CD14-positive monocyte (primary cell): ENCODE data around the gene ENOPH1. TPM values are rescaled to one million over a fixed set of nuclear protein-coding genes. Genes with fewer than 3 reads are reported as not detected.

ENCODE experiments used
- DNase-seq, 3 donors: peaks; one replicate each; pipeline ENCODE4 v3.0.0-alpha.2; 2011 to 2022
- H2AFZ ChIP-seq: 2 replicates; pipeline ENCODE4 v1.6.0; 2012; ENCODE audit warnings: mild to moderate bottlenecking, low read depth, low read length, inconsistent platforms; ENCODE audit not compliant: insufficient read depth, poor library complexity, severe bottlenecking
- H3K27ac ChIP-seq, 2 donors: 1 replicate in 1 of 2; 2 replicates in 1 of 2; pipeline ENCODE4 v1.5.1; 2012 to 2013; ENCODE audit warnings: low read length in 2 of 2, control low read depth in 1 of 2, inconsistent platforms in 1 of 2, low read depth in 1 of 2, mild to moderate bottlenecking in 1 of 2
- H3K27me3 ChIP-seq, 2 donors: one replicate each; pipeline versions ENCODE4 v1.6.0 to v1.6.1; 2011 to 2013; ENCODE audit warnings: low read length in 2 of 2; ENCODE audit not compliant: control insufficient read depth in 2 of 2, insufficient read depth in 2 of 2
- H3K36me3 ChIP-seq, 2 donors: replicated peaks in 1 of 2; 1 replicate in 1 of 2; 2 replicates in 1 of 2; pipeline versions ENCODE4 v1.5.1 to v1.6.1; 2012 to 2013; ENCODE audit warnings: low read length in 2 of 2, control low read depth in 1 of 2, inconsistent platforms in 1 of 2, mild to moderate bottlenecking in 1 of 2; ENCODE audit not compliant: insufficient read depth in 2 of 2, control insufficient read depth in 1 of 2
- H3K4me1 ChIP-seq, 2 donors: 1 replicate in 1 of 2; 2 replicates in 1 of 2; pipeline versions ENCODE4 v1.5.1 to v1.6.1; 2012 to 2013; ENCODE audit warnings: low read length in 2 of 2, control low read depth in 1 of 2, inconsistent platforms in 1 of 2, mild to moderate bottlenecking in 1 of 2, moderate library complexity in 1 of 2; ENCODE audit not compliant: insufficient read depth in 2 of 2, control insufficient read depth in 1 of 2
- H3K4me2 ChIP-seq: replicated peaks from 2 replicates; pipeline ENCODE3; 2012; ENCODE audit warnings: low read length, moderate library complexity, mild to moderate bottlenecking; ENCODE audit not compliant: poor library complexity, severe bottlenecking; ENCODE audit errors: extremely low read depth
- H3K4me3 ChIP-seq, 3 experiments: fragments of 200-600 bp in 1 of 3; sonication (generic) in 1 of 3; replicated peaks in 1 of 3; 1 replicate in 2 of 3; 2 replicates in 1 of 3; pipeline ENCODE4 v1.5.1; 2011 to 2013; ENCODE audit warnings: low read length in 3 of 3, mild to moderate bottlenecking in 3 of 3, control low read depth in 2 of 3, low read depth in 2 of 3, inconsistent platforms in 1 of 3, moderate library complexity in 1 of 3
- H3K79me2 ChIP-seq: 2 replicates; pipeline ENCODE4 v1.6.0; 2012; ENCODE audit warnings: mild to moderate bottlenecking, control low read depth, inconsistent platforms, low read length, moderate library complexity; ENCODE audit not compliant: insufficient read depth
- H3K9ac ChIP-seq: 2 replicates; pipeline ENCODE4 v1.6.0; 2017; ENCODE audit warnings: low read length, mild to moderate bottlenecking; ENCODE audit not compliant: insufficient read depth, poor library complexity, severe bottlenecking
- H3K9me3 ChIP-seq, 2 donors: replicated peaks in 1 of 2; 1 replicate in 1 of 2; 2 replicates in 1 of 2; pipeline versions ENCODE4 v1.5.1 to v1.6.1; 2012 to 2013; ENCODE audit warnings: low read length in 2 of 2, control low read depth in 1 of 2; ENCODE audit not compliant: control insufficient read depth in 1 of 2, insufficient read depth in 1 of 2
- H4K20me1 ChIP-seq: 2 replicates; pipeline ENCODE4 v1.6.0; 2012; ENCODE audit warnings: mild to moderate bottlenecking, low read length, control low read depth, moderate library complexity; ENCODE audit not compliant: insufficient read depth
- H3K27ac Mint-ChIP-seq, 7 donors: one replicate each; pipeline ENCODE4 v1.8.0; 2020; ENCODE audit warnings: mild to moderate bottlenecking in 7 of 7, mixed read lengths in 7 of 7, moderate library complexity in 6 of 7, inconsistent platforms in 2 of 7
- H3K27me3 Mint-ChIP-seq, 3 donors: one replicate each; pipeline ENCODE4 v1.8.0; 2021 to 2022; ENCODE audit warnings: low read depth in 3 of 3, mild to moderate bottlenecking in 3 of 3, mixed read lengths in 3 of 3, moderate library complexity in 3 of 3, inconsistent platforms in 1 of 3
- H3K36me3 Mint-ChIP-seq, 2 donors: one replicate each; pipeline ENCODE4 v1.8.0; 2020; ENCODE audit warnings: mixed read lengths in 2 of 2, inconsistent platforms in 1 of 2, mild to moderate bottlenecking in 1 of 2
- H3K4me1 Mint-ChIP-seq: one replicate; pipeline ENCODE4 v1.8.0; 2020; ENCODE audit warnings: mild to moderate bottlenecking, mixed read lengths
- H3K4me3 Mint-ChIP-seq, 2 donors: one replicate each; pipeline ENCODE4 v1.8.0; 2020; ENCODE audit warnings: mild to moderate bottlenecking in 2 of 2, mixed read lengths in 2 of 2, moderate library complexity in 1 of 2
- H3K9me3 Mint-ChIP-seq, 7 donors: one replicate each; pipeline ENCODE4 v1.8.0; 2020 to 2022; ENCODE audit warnings: mixed read lengths in 7 of 7, mild to moderate bottlenecking in 6 of 7, moderate library complexity in 6 of 7, inconsistent platforms in 2 of 7
- WGBS: methylation state at CpG from one replicate; pipeline ENCODE4 v1.1.5; 2013; ENCODE audit warnings: missing lambda C conversion rate; ENCODE audit not compliant: insufficient coverage; 5-methylcytosine and 5-hydroxymethylcytosine counted together
- intact Hi-C, 2 donors: fragments of 100-400 bp; cut with micrococcal nuclease; formaldehyde crosslinking; loops; one replicate each; pipeline versions ENCODE4 v1.15.0 to v1.15.1; 2023
- polyA plus RNA-seq, 3 donors: library from polyadenylated mRNA; depleted of rRNA in 1 of 3; unstranded in 2 of 3; stranded (reverse) in 1 of 3; fragments of 300-500 nt in 2 of 3; fragments of >200 nt in 1 of 3; fragmentation: Illumina TruSeq in 2 of 3; gene quantifications; 1 replicate in 2 of 3; 2 replicates in 1 of 3; pipeline ENCODE4 v1.2.3, GENCODE V29; 2012 to 2021
- TF ChIP-seq, protein P1 (sequence below): fragments of 200-600 bp; IDR thresholded peaks from one replicate; pipeline ENCODE4 v1.8.0; 2022; ENCODE audit warnings: antibody characterized with exemption, mild to moderate bottlenecking

The ENOPH1 gene
- polyA plus RNA-seq, 3 donors: 6.1 to 23.4 (median 22.0) TPM

DNA sequence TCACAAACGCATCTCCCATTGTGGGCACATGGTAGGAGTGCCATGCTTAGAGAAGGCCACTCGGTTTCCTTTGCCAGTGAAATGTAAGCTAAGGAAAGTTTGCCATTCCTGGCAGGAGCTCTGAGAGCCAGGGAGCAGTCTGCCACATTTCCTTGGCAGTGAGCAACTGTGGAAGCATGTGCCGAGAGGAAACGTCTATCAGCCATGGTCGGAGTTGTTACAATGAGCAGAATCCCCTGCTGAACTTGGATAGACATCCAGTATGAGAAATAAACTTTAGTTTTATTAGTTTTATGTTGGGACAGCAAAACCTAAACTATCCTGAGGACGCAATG, 51.1 kb downstream of the ENOPH1 start:
- no peak for DNase-seq
- Histone ChIP-seq H2AFZ (no peak overlapping the region), H3K27ac (no peak overlapping the region), H3K4me1 (no peaks in the 10 kb centered on the region), H3K4me2 (no peak overlapping the region), H3K9ac (no peak overlapping the region), H4K20me1 (no peaks in the 10 kb centered on the region), H3K79me2 (no peaks in the 10 kb centered on the region), H3K36me3 (no peaks in the 10 kb centered on the region), H3K27me3 (no peaks in the 10 kb centered on the region), H3K4me3 (no peak overlapping the region), H3K9me3 (no peaks in the 10 kb centered on the region)
- intact Hi-C loops: no loop called here
- no peaks in the 10 kb centered on the region for H3K4me1 Mint-ChIP-seq
- H3K36me3 Mint-ChIP-seq: peaks cover 0 to 3% of the 10 kb centered on the region in 2 donors
- H3K27ac Mint-ChIP-seq: no peak overlapping the region
- WGBS: 87% methylated on average over 3 of the region's 6 CpGs
- H3K9me3 Mint-ChIP-seq: peaks cover 0 to 5% (median 0%) of the 10 kb centered on the region in 7 donors
- TF ChIP-seq, protein P1, sequence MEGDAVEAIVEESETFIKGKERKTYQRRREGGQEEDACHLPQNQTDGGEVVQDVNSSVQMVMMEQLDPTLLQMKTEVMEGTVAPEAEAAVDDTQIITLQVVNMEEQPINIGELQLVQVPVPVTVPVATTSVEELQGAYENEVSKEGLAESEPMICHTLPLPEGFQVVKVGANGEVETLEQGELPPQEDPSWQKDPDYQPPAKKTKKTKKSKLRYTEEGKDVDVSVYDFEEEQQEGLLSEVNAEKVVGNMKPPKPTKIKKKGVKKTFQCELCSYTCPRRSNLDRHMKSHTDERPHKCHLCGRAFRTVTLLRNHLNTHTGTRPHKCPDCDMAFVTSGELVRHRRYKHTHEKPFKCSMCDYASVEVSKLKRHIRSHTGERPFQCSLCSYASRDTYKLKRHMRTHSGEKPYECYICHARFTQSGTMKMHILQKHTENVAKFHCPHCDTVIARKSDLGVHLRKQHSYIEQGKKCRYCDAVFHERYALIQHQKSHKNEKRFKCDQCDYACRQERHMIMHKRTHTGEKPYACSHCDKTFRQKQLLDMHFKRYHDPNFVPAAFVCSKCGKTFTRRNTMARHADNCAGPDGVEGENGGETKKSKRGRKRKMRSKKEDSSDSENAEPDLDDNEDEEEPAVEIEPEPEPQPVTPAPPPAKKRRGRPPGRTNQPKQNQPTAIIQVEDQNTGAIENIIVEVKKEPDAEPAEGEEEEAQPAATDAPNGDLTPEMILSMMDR: no peak
- no peak overlapping the region for H3K4me3 Mint-ChIP-seq
- peaks cover 0 to 8% (median 0%) of the 10 kb centered on the region in 3 donors for H3K27me3 Mint-ChIP-seq

GRCh38 chr4:82482387-82482786, 52.0 kb downstream of the ENOPH1 start:
- WGBS: 93% methylated on average over 6 of the region's 6 CpGs
- intact Hi-C loops: no loop called here
- Mint-ChIP-seq H3K27ac (no peak overlapping the region), H3K36me3 (peaks cover 0 to 3% of the 10 kb centered on the region in 2 donors), H3K9me3 (peaks cover 0 to 5% (median 0%) of the 10 kb centered on the region in 7 donors), H3K4me1 (no peaks in the 10 kb centered on the region), H3K4me3 (no peak overlapping the region), H3K27me3 (peaks cover 0 to 8% (median 0%) of the 10 kb centered on the region in 3 donors)
- Histone ChIP-seq H4K20me1 (no peaks in the 10 kb centered on the region), H3K4me2 (no peak overlapping the region), H3K27ac (no peak overlapping the region), H3K27me3 (no peaks in the 10 kb centered on the region), H3K4me3 (no peak overlapping the region), H3K9ac (no peak overlapping the region), H3K4me1 (no peaks in the 10 kb centered on the region), H2AFZ (no peak overlapping the region), H3K79me2 (no peaks in the 10 kb centered on the region), H3K9me3 (no peaks in the 10 kb centered on the region), H3K36me3 (no peaks in the 10 kb centered on the region)
- TF ChIP-seq, protein P1: no peak
- no peak for DNase-seq
